Stomach smooth muscle (tissue), 2 donors: ENCODE results near the gene PRDM15.

Experiments
- H3K27ac ChIP-seq: one replicate; pipeline ENCODE4 v1.7.0; 2013; ENCODE audit warnings: mild to moderate bottlenecking, low read length, inconsistent platforms
- H3K27me3 ChIP-seq, 2 donors: one replicate each; pipeline ENCODE4 v1.7.0; 2013; ENCODE audit warnings: low read length in 2 of 2; ENCODE audit not compliant: insufficient read depth in 2 of 2, control insufficient read depth in 1 of 2
- H3K36me3 ChIP-seq, 2 donors: one replicate each; pipeline ENCODE4 v1.7.0; 2013; ENCODE audit warnings: low read length in 2 of 2; ENCODE audit not compliant: control insufficient read depth in 2 of 2, insufficient read depth in 2 of 2
- H3K4me1 ChIP-seq: one replicate; pipeline ENCODE4 v1.7.0; 2013; ENCODE audit warnings: low read length; ENCODE audit not compliant: control insufficient read depth, insufficient read depth
- H3K4me3 ChIP-seq, 2 donors: one replicate each; pipeline ENCODE4 v1.7.0; 2013; ENCODE audit warnings: low read length in 2 of 2
- H3K9ac ChIP-seq, 2 donors: one replicate each; pipeline ENCODE4 v1.7.0; 2013; ENCODE audit warnings: low read length in 2 of 2, mild to moderate bottlenecking in 1 of 2
- H3K9me3 ChIP-seq, 2 donors: one replicate each; pipeline ENCODE4 v1.7.0; 2013; ENCODE audit warnings: low read length in 2 of 2; ENCODE audit not compliant: control insufficient read depth in 2 of 2
- donor health status: healthy.
- donor health status: Pancreatic carcinoma.

The PRDM15 gene

GRCh38 chr21:41851090-41851790 lies 27.9 kb downstream of the PRDM15 start:
- H3K27me3 ChIP-seq = no peaks in the 10 kb centered on the region
- no peak overlapping the region for H3K9ac ChIP-seq
- H3K4me1 ChIP-seq = no peaks in the 10 kb centered on the region
- H3K9me3 ChIP-seq = no peaks in the 10 kb centered on the region
- no peak overlapping the region for H3K4me3 ChIP-seq
- H3K36me3 ChIP-seq = peaks cover 9 to 30% of the 10 kb centered on the region in 2 donors
- H3K27ac ChIP-seq = no peak overlapping the region

GRCh38 chr21:41850085-41850484 lies 29.1 kb downstream of the PRDM15 start:
- Histone ChIP-seq H3K9ac (no peak overlapping the region), H3K27ac (no peak overlapping the region), H3K4me3 (no peak overlapping the region), H3K4me1 (no peaks in the 10 kb centered on the region), H3K9me3 (no peaks in the 10 kb centered on the region), H3K36me3 (peaks cover 15 to 24% of the 10 kb centered on the region in 2 donors), H3K27me3 (no peaks in the 10 kb centered on the region)

GRCh38 chr21:41848958-41849580 lies 30.1 kb downstream of the PRDM15 start:
- Histone ChIP-seq H3K27me3 (no peaks in the 10 kb centered on the region), H3K9ac (no peak overlapping the region), H3K36me3 (peaks cover 15% of the 10 kb centered on the region in 2 donors), H3K4me1 (no peaks in the 10 kb centered on the region), H3K9me3 (no peaks in the 10 kb centered on the region), H3K4me3 (no peak overlapping the region), H3K27ac (no peak overlapping the region)

GRCh38 chr21:41848533-41848932 lies 30.6 kb downstream of the PRDM15 start:
- Histone ChIP-seq H3K9me3 (no peaks in the 10 kb centered on the region), H3K36me3 (peaks cover 10 to 11% of the 10 kb centered on the region in 2 donors), H3K27ac (no peak overlapping the region), H3K9ac (no peak overlapping the region), H3K27me3 (no peaks in the 10 kb centered on the region), H3K4me1 (no peaks in the 10 kb centered on the region), H3K4me3 (no peak overlapping the region)

GRCh38 chr21:41847066-41847804 lies 31.9 kb downstream of the PRDM15 start:
- Histone ChIP-seq H3K9ac (no peak overlapping the region), H3K4me1 (no peaks in the 10 kb centered on the region), H3K27ac (no peak overlapping the region), H3K9me3 (no peaks in the 10 kb centered on the region), H3K36me3 (peaks cover 5 to 9% of the 10 kb centered on the region in 2 donors), H3K27me3 (no peaks in the 10 kb centered on the region), H3K4me3 (no peak overlapping the region)

- Histone ChIP-seq H3K27me3 (no peaks in the 10 kb centered on the region), H3K9ac (no peak overlapping the region), H3K4me3 (no peak overlapping the region), H3K36me3 (peaks cover 3 to 9% of the 10 kb centered on the region in 2 donors), H3K4me1 (no peaks in the 10 kb centered on the region), H3K9me3 (no peaks in the 10 kb centered on the region), H3K27ac (no peak overlapping the region)
Observed at GRCh38 chr21:41846536-41846935, 32.6 kb downstream of the PRDM15 start.

- H3K36me3 ChIP-seq = peaks cover 0 to 9% of the 10 kb centered on the region in 2 donors
- H3K9ac ChIP-seq = no peak overlapping the region
- no peak overlapping the region for H3K4me3 ChIP-seq
- peaks cover 0 to 2% of the 10 kb centered on the region in 2 donors for H3K9me3 ChIP-seq
- H3K27me3 ChIP-seq = no peaks in the 10 kb centered on the region
- no peaks in the 10 kb centered on the region for H3K4me1 ChIP-seq
- H3K27ac ChIP-seq = no peak overlapping the region
Observed at GRCh38 chr21:41846033-41846317, 33.2 kb downstream of the PRDM15 start.

- H3K9me3 ChIP-seq = peaks cover 0 to 2% of the 10 kb centered on the region in 2 donors
- peaks cover 0 to 9% of the 10 kb centered on the region in 2 donors for H3K36me3 ChIP-seq
- H3K4me1 ChIP-seq = no peaks in the 10 kb centered on the region
- H3K4me3 ChIP-seq = no peak overlapping the region
- no peak overlapping the region for H3K9ac ChIP-seq
- H3K27ac ChIP-seq = no peak overlapping the region
- no peaks in the 10 kb centered on the region for H3K27me3 ChIP-seq
Observed at GRCh38 chr21:41845310-41846032, 33.7 kb downstream of the PRDM15 start.

- H3K9ac ChIP-seq = no peak overlapping the region
- H3K27me3 ChIP-seq = no peaks in the 10 kb centered on the region
- no peak overlapping the region for H3K4me3 ChIP-seq
- H3K36me3 ChIP-seq = peaks cover 5 to 9% of the 10 kb centered on the region in 2 donors
- H3K9me3 ChIP-seq = peaks cover 0 to 2% of the 10 kb centered on the region in 2 donors
- no peak overlapping the region for H3K27ac ChIP-seq
- no peaks in the 10 kb centered on the region for H3K4me1 ChIP-seq
Observed at GRCh38 chr21:41843584-41843983, 35.6 kb downstream of the PRDM15 start.

- Histone ChIP-seq H3K9ac (no peak overlapping the region), H3K27ac (no peak overlapping the region), H3K4me3 (no peak overlapping the region), H3K4me1 (no peaks in the 10 kb centered on the region), H3K36me3 (peaks cover 11 to 17% of the 10 kb centered on the region in 2 donors), H3K9me3 (peaks cover 0 to 2% of the 10 kb centered on the region in 2 donors), H3K27me3 (no peaks in the 10 kb centered on the region)
Observed at GRCh38 chr21:41840880-41841279, 38.3 kb downstream of the PRDM15 start.
